Peyer's patch (tissue), 4 donors: ENCODE measurements around the gene NUDT16L1.

ENCODE experiments used
- CTCF ChIP-seq, 6 experiments: fragments of 450-650 bp in 4 of 6; fragments of 200-600 bp in 2 of 6; sonication (generic) in 1 of 6; IDR thresholded peaks; one replicate each; pipeline ENCODE4 v1.5.1; 2017 to 2019; ENCODE audit warnings: antibody characterized with exemption in 6 of 6, mild to moderate bottlenecking in 3 of 6, moderate library complexity in 1 of 6
- POLR2A ChIP-seq, 2 donors: fragments of 450-650 bp; IDR thresholded peaks; one replicate each; pipeline ENCODE4 v1.5.1; 2017; ENCODE audit warnings: antibody characterized with exemption in 2 of 2, mild to moderate bottlenecking in 2 of 2, moderate library complexity in 2 of 2

- TF ChIP-seq POLR2A (IDR thresholded peaks at IDR 0.05) (no peak), CTCF (IDR thresholded peaks at IDR 0.05) (no peak)
These were observed 6.7 kb upstream of the NUDT16L1 start for GRCh38 chr16:4686497-4687210.
